ENCODE results near the gene CDKN1A.
"Not testable (repeated sequence)": the region's sequence is repeated elsewhere in the genome, so short reads cannot be mapped to it uniquely, and the experiment has no call there.

The CDKN1A gene

GRCh38 chr6:36641543-36641942 is 37.0 kb upstream of the CDKN1A start:
- no peaks in the 10 kb centered on the region for H3K36me3 ChIP-seq (ENCODE audit: control insufficient read depth, insufficient read depth, low read length)
- no peak overlapping the region for H3K27ac ChIP-seq (ENCODE audit: low read depth, low read length)
- H3K4me3 ChIP-seq (ENCODE audit: low read depth, low read length): no peak overlapping the region
- no peaks in the 10 kb centered on the region for H3K27me3 ChIP-seq (ENCODE audit: control insufficient read depth, insufficient read depth, low read length)
- H3K4me1 ChIP-seq (ENCODE audit: control insufficient read depth, insufficient read depth, low read length): peaks cover 11% of the 10 kb centered on the region; the same call in 1 of the 2 replicates
- no peak overlapping the region for H3K9ac ChIP-seq (ENCODE audit: low read length)
- no peaks in the 10 kb centered on the region for H3K9me3 ChIP-seq (ENCODE audit: control insufficient read depth, insufficient read depth, low read depth, low read length)

GRCh38 chr6:36642913-36643817 is 35.3 kb upstream of the CDKN1A start:
- Histone ChIP-seq H3K9ac (ENCODE audit: low read length) (no peak overlapping the region), H3K27me3 (ENCODE audit: control insufficient read depth, insufficient read depth, low read length) (no peaks in the 10 kb centered on the region), H3K4me1 (ENCODE audit: control insufficient read depth, insufficient read depth, low read length) (peaks cover 11% of the 10 kb centered on the region; the same call in 1 of the 2 replicates), H3K27ac (ENCODE audit: low read depth, low read length) (no peak overlapping the region), H3K36me3 (ENCODE audit: control insufficient read depth, insufficient read depth, low read length) (no peaks in the 10 kb centered on the region), H3K9me3 (ENCODE audit: control insufficient read depth, insufficient read depth, low read depth, low read length) (no peaks in the 10 kb centered on the region), H3K4me3 (ENCODE audit: low read depth, low read length) (no peak overlapping the region)

GRCh38 chr6:36643977-36644376 is 34.5 kb upstream of the CDKN1A start:
- Histone ChIP-seq H3K4me3 (ENCODE audit: low read depth, low read length) (no peak overlapping the region), H3K9me3 (ENCODE audit: control insufficient read depth, insufficient read depth, low read depth, low read length) (no peaks in the 10 kb centered on the region), H3K27me3 (ENCODE audit: control insufficient read depth, insufficient read depth, low read length) (no peaks in the 10 kb centered on the region), H3K9ac (ENCODE audit: low read length) (no peak overlapping the region), H3K36me3 (ENCODE audit: control insufficient read depth, insufficient read depth, low read length) (no peaks in the 10 kb centered on the region), H3K27ac (ENCODE audit: low read depth, low read length) (no peak overlapping the region), H3K4me1 (ENCODE audit: control insufficient read depth, insufficient read depth, low read length) (peaks cover 11% of the 10 kb centered on the region; the same call in 1 of the 2 replicates)

- no peaks in the 10 kb centered on the region for H3K27me3 ChIP-seq (ENCODE audit: control insufficient read depth, insufficient read depth, low read length)
- H3K9me3 ChIP-seq (ENCODE audit: control insufficient read depth, insufficient read depth, low read depth, low read length): no peaks in the 10 kb centered on the region
- H3K4me1 ChIP-seq (ENCODE audit: control insufficient read depth, insufficient read depth, low read length): peaks cover 19% of the 10 kb centered on the region
- no peaks in the 10 kb centered on the region for H3K36me3 ChIP-seq (ENCODE audit: control insufficient read depth, insufficient read depth, low read length)
- H3K27ac ChIP-seq (ENCODE audit: low read depth, low read length): no peak overlapping the region
- H3K9ac ChIP-seq (ENCODE audit: low read length): no peak overlapping the region
- H3K4me3 ChIP-seq (ENCODE audit: low read depth, low read length): no peak overlapping the region
These were observed 29.4 kb upstream of the CDKN1A start for GRCh38 chr6:36649086-36649485.

- H3K27ac ChIP-seq (ENCODE audit: low read depth, low read length): no peak overlapping the region
- H3K4me3 ChIP-seq (ENCODE audit: low read depth, low read length): no peak overlapping the region
- H3K36me3 ChIP-seq (ENCODE audit: control insufficient read depth, insufficient read depth, low read length): no peaks in the 10 kb centered on the region
- peaks cover 19% of the 10 kb centered on the region for H3K4me1 ChIP-seq (ENCODE audit: control insufficient read depth, insufficient read depth, low read length)
- H3K9ac ChIP-seq (ENCODE audit: low read length): no peak overlapping the region
- no peaks in the 10 kb centered on the region for H3K27me3 ChIP-seq (ENCODE audit: control insufficient read depth, insufficient read depth, low read length)
- H3K9me3 ChIP-seq (ENCODE audit: control insufficient read depth, insufficient read depth, low read depth, low read length): no peaks in the 10 kb centered on the region
These were observed 28.6 kb upstream of the CDKN1A start for GRCh38 chr6:36649701-36650484.

- H3K4me1 ChIP-seq (ENCODE audit: control insufficient read depth, insufficient read depth, low read length): peaks cover 19% of the 10 kb centered on the region
These were observed 27.6 kb upstream of the CDKN1A start for GRCh38 chr6:36650848-36651478.

GRCh38 chr6:36651659-36652379 is 26.7 kb upstream of the CDKN1A start:
- no peak overlapping the region for H3K9ac ChIP-seq (ENCODE audit: low read length)
- H3K36me3 ChIP-seq (ENCODE audit: control insufficient read depth, insufficient read depth, low read length): no peaks in the 10 kb centered on the region
- peaks cover 19% of the 10 kb centered on the region for H3K4me1 ChIP-seq (ENCODE audit: control insufficient read depth, insufficient read depth, low read length)

More at GRCh38 chr6:36650848-36651478, 27.6 kb upstream of the CDKN1A start:
- Histone ChIP-seq H3K9ac (ENCODE audit: low read length) (no peak overlapping the region), H3K4me3 (ENCODE audit: low read depth, low read length) (no peak overlapping the region), H3K36me3 (ENCODE audit: control insufficient read depth, insufficient read depth, low read length) (no peaks in the 10 kb centered on the region), H3K9me3 (ENCODE audit: control insufficient read depth, insufficient read depth, low read depth, low read length) (no peaks in the 10 kb centered on the region), H3K27ac (ENCODE audit: low read depth, low read length) (no peak overlapping the region), H3K27me3 (ENCODE audit: control insufficient read depth, insufficient read depth, low read length) (no peaks in the 10 kb centered on the region)

GRCh38 chr6:36654469-36654868 is 24.0 kb upstream of the CDKN1A start:
- H3K36me3 ChIP-seq (ENCODE audit: control insufficient read depth, insufficient read depth, low read length); H3K9ac ChIP-seq (ENCODE audit: low read length); H3K4me3 ChIP-seq (ENCODE audit: low read depth, low read length); H3K9me3 ChIP-seq (ENCODE audit: control insufficient read depth, insufficient read depth, low read depth, low read length); H3K27ac ChIP-seq (ENCODE audit: low read depth, low read length); H3K27me3 ChIP-seq (ENCODE audit: control insufficient read depth, insufficient read depth, low read length): not testable (repeated sequence)
- H3K4me1 ChIP-seq (ENCODE audit: control insufficient read depth, insufficient read depth, low read length): peaks cover 16% of the 10 kb centered on the region

More at GRCh38 chr6:36651659-36652379, 26.7 kb upstream of the CDKN1A start:
- H3K9me3 ChIP-seq (ENCODE audit: control insufficient read depth, insufficient read depth, low read depth, low read length): no peaks in the 10 kb centered on the region
- H3K27me3 ChIP-seq (ENCODE audit: control insufficient read depth, insufficient read depth, low read length): no peaks in the 10 kb centered on the region
- H3K4me3 ChIP-seq (ENCODE audit: low read depth, low read length): no peak overlapping the region
- no peak overlapping the region for H3K27ac ChIP-seq (ENCODE audit: low read depth, low read length)

GRCh38 chr6:36655085-36655724 is 23.3 kb upstream of the CDKN1A start:
- Histone ChIP-seq H3K27me3 (ENCODE audit: control insufficient read depth, insufficient read depth, low read length) (no peaks in the 10 kb centered on the region), H3K27ac (ENCODE audit: low read depth, low read length) (no peak overlapping the region), H3K9me3 (ENCODE audit: control insufficient read depth, insufficient read depth, low read depth, low read length) (no peaks in the 10 kb centered on the region), H3K4me1 (ENCODE audit: control insufficient read depth, insufficient read depth, low read length) (peaks cover 8% of the 10 kb centered on the region), H3K9ac (ENCODE audit: low read length) (no peak overlapping the region), H3K4me3 (ENCODE audit: low read depth, low read length) (no peak overlapping the region), H3K36me3 (ENCODE audit: control insufficient read depth, insufficient read depth, low read length) (no peaks in the 10 kb centered on the region)

- H3K27me3 ChIP-seq (ENCODE audit: control insufficient read depth, insufficient read depth, low read length): peaks cover 3% of the 10 kb centered on the region
- H3K4me3 ChIP-seq (ENCODE audit: low read depth, low read length): no peak overlapping the region
- H3K27ac ChIP-seq (ENCODE audit: low read depth, low read length): no peak overlapping the region
- no peak overlapping the region for H3K9ac ChIP-seq (ENCODE audit: low read length)
- no peaks in the 10 kb centered on the region for H3K36me3 ChIP-seq (ENCODE audit: control insufficient read depth, insufficient read depth, low read length)
- H3K9me3 ChIP-seq (ENCODE audit: control insufficient read depth, insufficient read depth, low read depth, low read length): no peaks in the 10 kb centered on the region
- peaks cover 5% of the 10 kb centered on the region for H3K4me1 ChIP-seq (ENCODE audit: control insufficient read depth, insufficient read depth, low read length)
These were observed 22.1 kb upstream of the CDKN1A start for GRCh38 chr6:36656441-36656840.

All from HUES6 (cell line).